Measurements from ENCODE around the gene PTPN11.

- TF ChIP-seq CTCF (IDR thresholded peaks at IDR 0.05 in 2 of 3, conservative IDR thresholded peaks at IDR 0.05 in 1 of 3; ENCODE audit: control insufficient read depth in 2 of 3, extremely low read depth in 1 of 3, insufficient read depth in 1 of 3, low read depth in 3 of 3, low read length in 3 of 3), result no peak
- TF ChIP-seq BCL11A (IDR thresholded peaks at IDR 0.05; ENCODE audit: low read depth, low read length), result no peak
Observed at GRCh38 chr12:112380663-112381405, 37.9 kb upstream of the PTPN11 start.

All from GM12878 (cell line).